PFSK-1 (cell line): ENCODE measurements around the gene KIF26B.

Experiments
- FOXP2 ChIP-seq: optimal IDR thresholded peaks from 2 replicates; pipeline ENCODE3; 2011; ENCODE audit warnings: borderline replicate concordance, control low read depth, inconsistent platforms; ENCODE audit not compliant: insufficient read depth; ENCODE audit errors: extremely low read length, extremely low read depth
- POLR2AphosphoS5 ChIP-seq: IDR thresholded peaks from 2 replicates; pipeline ENCODE4 v1.6.1; 2012; ENCODE audit warnings: low read depth, mild to moderate bottlenecking, control low read depth, low read length, moderate library complexity
- SIN3A ChIP-seq: IDR thresholded peaks from 2 replicates; pipeline ENCODE4 v1.6.1; 2012; ENCODE audit warnings: mild to moderate bottlenecking, low read length, moderate library complexity, borderline replicate concordance; ENCODE audit not compliant: insufficient read depth
- TAF1 ChIP-seq: IDR thresholded peaks from 2 replicates; pipeline ENCODE4 v1.6.1; 2012; ENCODE audit warnings: low read length, control low read depth, borderline replicate concordance; ENCODE audit not compliant: insufficient read depth
- TF ChIP-seq, protein P1 (sequence below), 2 experiments: IDR thresholded peaks; 2 replicates each; pipeline versions ENCODE4 v1.6.1 to v1.8.0; 2011 to 2012; ENCODE audit warnings: low read depth in 2 of 2, low read length in 2 of 2, control low read depth in 1 of 2, inconsistent platforms in 1 of 2, mild to moderate bottlenecking in 1 of 2, moderate library complexity in 1 of 2; ENCODE audit not compliant: insufficient read depth in 1 of 2

DNA sequence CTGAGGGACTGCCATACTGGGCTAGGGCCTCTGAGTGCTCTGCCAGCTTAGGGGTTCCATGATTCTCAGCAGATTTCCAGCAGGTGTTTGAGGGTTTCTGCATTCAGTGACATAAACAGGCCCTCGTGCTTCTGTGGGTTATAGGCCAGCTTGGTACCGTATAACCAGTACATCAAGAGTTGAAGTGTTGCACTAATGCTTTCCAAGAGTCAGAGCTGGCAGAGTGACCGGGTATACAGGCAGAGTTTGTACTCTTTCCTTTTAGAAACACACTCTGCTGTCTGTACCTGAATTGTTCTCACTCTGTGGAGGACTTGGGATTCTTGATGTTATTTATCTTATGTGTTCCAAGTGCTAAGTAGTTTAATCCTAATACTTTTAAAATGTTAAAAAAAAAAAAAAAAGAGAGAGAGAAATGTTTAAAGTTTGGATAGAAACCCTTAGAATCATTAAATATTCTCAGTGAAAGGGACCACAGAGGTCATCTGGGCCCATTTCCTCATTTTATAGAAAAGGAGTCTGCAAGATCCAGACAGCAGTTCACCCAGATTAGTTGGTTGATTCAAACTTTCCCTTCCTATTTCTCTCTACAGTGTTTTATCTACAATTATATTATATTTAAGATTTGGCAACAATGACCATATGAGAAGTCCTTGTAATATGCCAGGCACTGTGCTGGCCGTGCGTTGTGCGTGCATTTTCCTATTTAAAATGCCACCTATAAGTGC is 325.8 kb downstream of the KIF26B start:
- no peak for TF ChIP-seq POLR2AphosphoS5
- TF ChIP-seq TAF1 = no peak
- TF ChIP-seq, protein P1, sequence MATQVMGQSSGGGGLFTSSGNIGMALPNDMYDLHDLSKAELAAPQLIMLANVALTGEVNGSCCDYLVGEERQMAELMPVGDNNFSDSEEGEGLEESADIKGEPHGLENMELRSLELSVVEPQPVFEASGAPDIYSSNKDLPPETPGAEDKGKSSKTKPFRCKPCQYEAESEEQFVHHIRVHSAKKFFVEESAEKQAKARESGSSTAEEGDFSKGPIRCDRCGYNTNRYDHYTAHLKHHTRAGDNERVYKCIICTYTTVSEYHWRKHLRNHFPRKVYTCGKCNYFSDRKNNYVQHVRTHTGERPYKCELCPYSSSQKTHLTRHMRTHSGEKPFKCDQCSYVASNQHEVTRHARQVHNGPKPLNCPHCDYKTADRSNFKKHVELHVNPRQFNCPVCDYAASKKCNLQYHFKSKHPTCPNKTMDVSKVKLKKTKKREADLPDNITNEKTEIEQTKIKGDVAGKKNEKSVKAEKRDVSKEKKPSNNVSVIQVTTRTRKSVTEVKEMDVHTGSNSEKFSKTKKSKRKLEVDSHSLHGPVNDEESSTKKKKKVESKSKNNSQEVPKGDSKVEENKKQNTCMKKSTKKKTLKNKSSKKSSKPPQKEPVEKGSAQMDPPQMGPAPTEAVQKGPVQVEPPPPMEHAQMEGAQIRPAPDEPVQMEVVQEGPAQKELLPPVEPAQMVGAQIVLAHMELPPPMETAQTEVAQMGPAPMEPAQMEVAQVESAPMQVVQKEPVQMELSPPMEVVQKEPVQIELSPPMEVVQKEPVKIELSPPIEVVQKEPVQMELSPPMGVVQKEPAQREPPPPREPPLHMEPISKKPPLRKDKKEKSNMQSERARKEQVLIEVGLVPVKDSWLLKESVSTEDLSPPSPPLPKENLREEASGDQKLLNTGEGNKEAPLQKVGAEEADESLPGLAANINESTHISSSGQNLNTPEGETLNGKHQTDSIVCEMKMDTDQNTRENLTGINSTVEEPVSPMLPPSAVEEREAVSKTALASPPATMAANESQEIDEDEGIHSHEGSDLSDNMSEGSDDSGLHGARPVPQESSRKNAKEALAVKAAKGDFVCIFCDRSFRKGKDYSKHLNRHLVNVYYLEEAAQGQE (IDR thresholded peaks at IDR 0.05; ENCODE audit: insufficient read depth in 1 of 2, low read depth in 2 of 2, low read length in 2 of 2) = no peak
- TF ChIP-seq SIN3A = no peak
- no peak for TF ChIP-seq FOXP2
